T-helper 1 cell (primary cell): ENCODE data around the gene XRCC5.
"Not testable (repeated sequence)": the region's sequence is repeated elsewhere in the genome, so short reads cannot be mapped to it uniquely, and the experiment has no call there.

Experiments used
- DNase-seq, 5 donors: peaks; one replicate each; pipeline ENCODE4 v3.0.0-alpha.2; 2012 to 2020

Gene XRCC5

GRCh38 chr2:216205486-216205885 lies 96.3 kb downstream of the XRCC5 start:
- DNase-seq, result no peak

- peak in 1 of 5 donors; percentile 52 for DNase-seq
Observed at GRCh38 chr2:216206041-216206703, 97.0 kb downstream of the XRCC5 start.

GRCh38 chr2:216206821-216207220 lies 97.7 kb downstream of the XRCC5 start:
- peak in 1 of 5 donors; percentile 52 for DNase-seq

GRCh38 chr2:216208661-216209060 lies 99.5 kb downstream of the XRCC5 start:
- DNase-seq, result not testable (repeated sequence)

DNA sequence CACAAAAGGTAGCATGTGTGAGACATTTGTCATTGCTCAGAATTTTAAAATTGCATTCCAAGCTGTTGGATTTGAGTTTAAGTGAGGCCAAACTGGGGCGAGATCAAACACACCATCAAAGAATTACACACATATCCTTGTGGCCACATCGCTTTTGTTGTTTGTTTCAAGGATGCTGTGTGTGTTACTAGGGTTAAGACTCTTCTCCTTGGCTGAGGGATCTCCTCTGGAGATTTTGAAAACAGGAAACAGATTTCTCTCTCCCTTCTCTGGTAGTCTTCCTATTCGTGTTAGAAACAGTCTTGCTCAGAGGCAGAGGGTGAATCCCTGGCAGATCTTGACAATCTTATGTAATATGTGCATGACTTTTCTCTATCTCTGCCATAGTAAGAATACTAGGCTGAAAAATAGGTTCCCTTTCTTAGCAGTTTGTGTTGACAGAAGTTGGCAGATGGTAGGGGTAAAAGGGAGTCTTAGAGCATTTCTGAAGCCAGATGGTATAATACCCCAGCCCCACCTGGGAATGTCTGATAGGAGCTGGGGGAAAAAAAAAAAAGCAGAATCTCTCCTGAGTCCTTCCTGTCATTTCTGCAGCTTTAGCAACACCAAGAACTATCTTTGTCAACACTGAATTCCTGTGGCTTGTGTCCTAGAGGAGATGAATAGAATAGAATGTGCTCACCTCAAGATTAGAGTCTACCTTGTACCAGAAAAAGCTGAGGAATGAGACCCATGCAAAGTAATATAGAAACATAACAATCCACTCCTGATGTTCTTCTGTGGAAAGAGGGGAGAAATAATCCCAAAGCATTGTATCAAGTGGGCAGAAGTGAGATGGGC lies 101.8 kb downstream of the XRCC5 start:
- DNase-seq, result no peak

DNA sequence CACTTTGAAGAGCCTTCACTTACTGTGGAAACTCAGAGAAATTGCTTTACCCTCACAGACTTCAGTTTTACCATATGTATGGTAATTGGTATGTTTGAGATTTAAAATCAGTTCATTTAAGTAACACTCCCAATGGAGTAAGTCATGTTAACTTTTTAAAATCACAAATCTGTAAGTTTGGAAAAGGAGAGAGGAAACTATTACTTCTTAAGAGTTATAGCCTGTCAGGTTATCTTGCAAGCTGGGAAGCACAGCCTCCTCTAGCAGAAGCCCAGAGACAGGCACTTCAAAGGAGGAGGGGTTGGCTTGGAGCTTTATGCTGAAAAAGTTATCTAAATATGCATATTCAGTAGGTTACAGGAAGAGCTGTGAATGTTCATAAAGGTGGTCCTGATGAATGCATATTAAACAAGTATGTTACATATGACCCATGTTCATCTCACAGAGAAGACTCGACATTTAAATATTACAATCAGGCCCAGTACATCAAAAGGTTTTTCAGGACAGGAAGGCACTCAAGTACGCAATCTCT lies 102.5 kb downstream of the XRCC5 start:
- no peak for DNase-seq

- DNase-seq, result no peak
Observed at GRCh38 chr2:216214768-216215167, 105.6 kb downstream of the XRCC5 start.

DNA sequence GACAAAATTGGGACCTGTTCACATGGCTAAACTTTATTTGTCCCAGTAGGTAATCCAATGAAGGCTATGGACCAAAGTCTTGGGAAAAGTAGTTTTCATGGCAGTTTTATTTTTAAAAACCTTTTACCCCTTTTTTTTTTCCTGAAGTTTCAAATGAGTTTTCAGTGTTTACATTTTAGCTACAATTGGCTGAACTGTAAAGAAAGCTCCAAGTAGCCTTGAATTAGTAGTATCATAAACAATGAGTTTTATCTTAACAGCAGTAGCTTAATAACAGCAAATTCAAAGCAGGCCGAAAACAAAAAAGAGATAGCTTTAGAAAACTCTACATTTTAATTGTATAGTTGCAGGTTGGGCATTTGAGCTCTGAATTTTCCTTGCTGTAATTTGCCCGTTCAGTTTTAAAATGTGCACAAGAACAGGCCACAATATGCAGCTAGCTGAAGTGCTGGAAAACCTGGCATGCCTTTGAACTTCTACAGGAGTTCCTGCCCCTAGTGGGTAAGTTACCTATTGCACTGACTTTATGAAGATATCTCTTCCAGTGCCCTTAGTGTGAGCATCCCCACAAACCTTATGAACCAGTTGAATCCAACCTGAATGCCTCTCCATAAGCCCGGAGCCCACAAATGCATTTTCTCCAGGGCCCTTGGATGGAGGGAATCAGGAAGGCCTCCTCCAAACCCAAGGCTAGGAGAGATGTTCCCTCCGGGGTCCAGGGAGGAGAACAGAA lies 106.7 kb downstream of the XRCC5 start:
- no peak for DNase-seq

- DNase-seq, result peak in 1 of 5 donors; percentile 54
Observed at GRCh38 chr2:216216951-216217903, 108.1 kb downstream of the XRCC5 start.

DNA sequence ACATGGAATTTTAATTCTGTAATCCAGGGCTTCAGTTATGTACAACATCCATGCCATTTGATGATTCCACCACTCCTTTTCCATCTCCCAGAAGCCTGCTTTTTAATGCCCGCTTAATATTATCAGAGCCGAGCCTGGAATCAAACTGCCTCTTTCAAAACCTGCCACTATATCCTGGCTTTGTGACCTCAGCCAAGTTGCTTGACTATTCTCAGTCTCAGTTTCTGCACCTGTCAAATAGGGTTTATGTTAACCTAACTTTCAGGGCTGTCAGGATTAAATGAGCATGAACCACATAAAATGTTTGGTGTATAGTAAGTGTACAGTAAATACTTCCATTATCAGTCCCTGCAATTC lies 108.7 kb downstream of the XRCC5 start:
- peak in 1 of 5 donors; percentile 14 for DNase-seq

DNA sequence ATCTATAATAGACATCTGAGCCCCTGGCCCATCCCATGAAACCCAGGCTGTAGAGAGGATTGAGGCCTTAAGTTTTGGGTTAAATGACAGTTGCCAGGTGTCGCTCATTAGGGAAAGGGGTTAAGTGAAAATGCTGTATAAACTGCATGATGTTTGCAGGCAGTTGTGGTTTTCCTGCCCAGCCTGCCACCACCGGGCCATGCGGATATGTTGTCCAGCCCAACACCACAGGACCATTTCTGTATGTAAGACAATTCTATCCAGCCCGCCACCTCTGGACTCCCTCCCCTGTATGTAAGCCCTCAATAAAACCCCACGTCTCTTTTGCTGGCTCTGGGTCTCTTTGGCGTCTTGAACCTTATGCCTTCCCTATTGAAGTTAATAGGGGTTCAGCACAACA lies 110.7 kb downstream of the XRCC5 start:
- DNase-seq, result no peak

DNA sequence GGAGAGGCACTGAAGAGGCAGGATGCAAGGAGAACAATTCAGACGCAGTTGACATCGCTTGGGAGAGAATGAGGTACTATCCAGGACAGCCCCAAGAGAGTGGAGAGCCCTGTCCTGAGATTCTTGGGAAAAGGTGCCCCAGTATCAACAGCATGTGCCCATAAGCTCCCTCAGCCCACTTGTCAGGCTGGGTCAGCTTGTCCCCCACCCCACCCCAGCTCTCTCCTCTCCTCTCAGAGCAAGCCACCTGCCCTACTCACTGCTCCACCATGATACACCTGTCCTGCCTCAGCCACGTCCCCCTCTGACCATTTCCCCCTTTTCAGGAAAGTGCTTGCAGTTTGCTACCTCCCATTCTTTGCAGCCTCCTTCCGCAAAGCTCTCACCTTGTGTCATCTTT lies 111.8 kb downstream of the XRCC5 start:
- DNase-seq, result no peak

- peak in 1 of 5 donors; percentile 43 for DNase-seq
Observed at GRCh38 chr2:216221811-216222210, 112.7 kb downstream of the XRCC5 start.

- peak in 1 of 5 donors; percentile 27 for DNase-seq
Observed at GRCh38 chr2:216222650-216223352, 113.7 kb downstream of the XRCC5 start.

- DNase-seq, result no peak
Observed at GRCh38 chr2:216224388-216224787, 115.2 kb downstream of the XRCC5 start.

DNA sequence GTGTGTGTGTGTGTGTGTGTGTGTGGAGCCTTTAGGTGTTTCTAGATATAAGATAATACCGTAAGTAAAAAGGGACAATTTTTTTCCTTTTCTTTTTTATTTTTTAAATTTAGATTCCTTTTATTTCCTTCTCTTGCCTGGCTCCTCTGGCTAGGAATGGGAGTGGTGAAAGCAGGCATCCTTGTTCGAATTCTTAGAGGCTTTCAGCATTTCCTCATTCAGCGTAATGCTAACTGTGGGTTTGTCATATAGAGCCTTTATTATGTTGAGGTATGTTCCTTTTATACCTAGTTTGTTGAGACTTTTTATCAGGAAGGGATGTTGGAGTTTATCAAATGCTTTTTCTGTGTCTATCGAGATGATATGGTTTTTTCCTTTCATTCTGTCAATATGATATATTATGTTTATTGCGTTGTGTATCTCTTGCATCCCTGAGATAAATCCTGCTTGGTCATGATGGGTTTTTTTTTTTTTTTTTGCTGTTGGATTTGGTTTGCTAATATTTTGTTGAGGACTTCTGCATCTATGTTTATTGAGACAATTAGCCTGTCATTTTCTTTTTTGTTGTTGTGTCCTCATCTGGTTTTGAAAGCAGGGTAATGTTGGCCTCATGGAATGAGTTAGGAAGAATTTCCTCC lies 120.2 kb downstream of the XRCC5 start:
- DNase-seq, result no peak

DNA sequence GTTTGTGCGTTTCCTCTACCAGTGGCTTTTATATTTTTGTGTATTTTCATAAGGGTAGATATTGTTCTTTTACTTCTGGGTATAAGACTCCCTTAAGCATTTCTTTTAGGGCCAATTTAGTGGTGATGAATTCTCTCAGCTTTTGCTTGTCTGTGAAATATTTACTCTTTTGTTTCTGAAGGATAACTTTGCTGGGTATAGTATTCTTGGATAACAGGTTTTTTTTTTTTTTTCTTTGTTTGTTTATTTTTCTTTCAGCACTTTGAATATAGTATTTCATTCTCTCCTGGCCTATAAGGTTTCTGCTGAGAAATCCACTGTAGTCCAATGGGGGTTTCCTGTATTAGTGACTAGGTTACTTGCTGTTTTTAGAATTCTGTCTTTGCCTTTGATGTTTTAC lies 122.7 kb downstream of the XRCC5 start:
- DNase-seq, result no peak

GRCh38 chr2:216232721-216233120 lies 123.6 kb downstream of the XRCC5 start:
- DNase-seq, result no peak

DNA sequence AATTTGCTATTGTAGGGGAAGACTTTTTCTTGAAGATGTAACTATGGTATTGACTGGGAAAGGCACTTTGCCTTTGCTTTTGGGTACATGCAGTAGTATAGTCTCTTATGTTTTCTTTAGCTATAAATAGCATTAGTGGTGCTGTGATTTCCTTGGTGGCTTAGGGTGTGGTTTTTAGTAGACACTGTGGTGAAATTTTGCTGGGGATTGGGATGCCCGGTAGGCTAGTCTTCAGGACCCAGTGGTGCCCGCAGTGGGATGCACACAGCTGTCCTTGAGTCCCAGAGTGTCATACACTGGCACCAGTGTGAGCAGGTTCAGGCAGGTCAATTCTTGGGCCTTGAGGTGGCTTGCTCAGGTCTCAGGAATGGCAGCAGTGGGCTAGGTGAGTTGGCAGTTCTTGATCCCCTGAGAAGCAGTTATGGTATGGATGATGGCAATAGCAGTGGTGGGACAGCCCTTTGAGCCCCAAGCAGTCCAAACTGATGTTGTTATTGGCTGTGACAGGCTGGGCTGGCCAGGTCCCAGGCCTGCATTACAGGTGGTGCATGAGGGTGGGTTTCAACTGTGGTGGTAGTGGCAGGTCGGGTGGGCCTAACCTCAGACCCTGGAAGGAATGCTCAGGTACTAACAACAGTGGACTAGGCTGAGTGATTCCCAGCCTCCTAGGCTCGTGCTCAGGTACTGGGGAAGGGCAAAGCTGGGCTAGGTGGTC lies 124.3 kb downstream of the XRCC5 start:
- no peak for DNase-seq

DNA sequence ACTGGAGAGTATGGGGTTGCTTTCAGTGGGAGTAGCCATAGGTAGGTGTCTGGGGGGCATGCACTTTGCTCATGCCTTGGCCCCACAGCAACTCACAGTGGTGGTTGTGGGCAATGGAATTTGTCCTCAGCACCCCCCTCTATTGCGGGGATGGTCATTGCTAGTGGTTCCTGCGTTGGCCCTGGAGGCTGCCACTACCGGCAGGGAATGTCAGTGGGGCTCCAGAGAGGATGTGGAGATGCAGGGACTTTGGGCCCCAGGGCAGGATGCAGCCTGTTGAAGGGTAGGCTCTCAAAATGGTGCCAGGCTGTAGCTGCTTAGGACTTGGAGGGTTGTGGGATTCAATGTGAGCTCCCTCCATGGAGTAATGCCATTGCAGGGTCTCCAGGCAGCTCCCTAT lies 125.0 kb downstream of the XRCC5 start:
- DNase-seq, result no peak
